OCI-LY1 (cell line): Measurements from ENCODE around the gene ANKRA2.

Source experiments
- CTCF ChIP-seq: fragments of 200-600 bp; sonication (generic), shearing (Covaris generic); IDR thresholded peaks from 2 replicates; pipeline ENCODE4 v1.5.1; 2017; ENCODE audit warnings: mild to moderate bottlenecking, antibody characterized with exemption, low read length, moderate library complexity, mixed read lengths
- EZH2 ChIP-seq: fragments of 200-600 bp; sonication (generic), shearing (Covaris generic); IDR thresholded peaks from 2 replicates; pipeline ENCODE4 v1.8.0; 2017; ENCODE audit warnings: borderline replicate concordance, mixed run types, mild to moderate bottlenecking, antibody characterized with exemption, low read length, moderate library complexity, mixed read lengths

DNA sequence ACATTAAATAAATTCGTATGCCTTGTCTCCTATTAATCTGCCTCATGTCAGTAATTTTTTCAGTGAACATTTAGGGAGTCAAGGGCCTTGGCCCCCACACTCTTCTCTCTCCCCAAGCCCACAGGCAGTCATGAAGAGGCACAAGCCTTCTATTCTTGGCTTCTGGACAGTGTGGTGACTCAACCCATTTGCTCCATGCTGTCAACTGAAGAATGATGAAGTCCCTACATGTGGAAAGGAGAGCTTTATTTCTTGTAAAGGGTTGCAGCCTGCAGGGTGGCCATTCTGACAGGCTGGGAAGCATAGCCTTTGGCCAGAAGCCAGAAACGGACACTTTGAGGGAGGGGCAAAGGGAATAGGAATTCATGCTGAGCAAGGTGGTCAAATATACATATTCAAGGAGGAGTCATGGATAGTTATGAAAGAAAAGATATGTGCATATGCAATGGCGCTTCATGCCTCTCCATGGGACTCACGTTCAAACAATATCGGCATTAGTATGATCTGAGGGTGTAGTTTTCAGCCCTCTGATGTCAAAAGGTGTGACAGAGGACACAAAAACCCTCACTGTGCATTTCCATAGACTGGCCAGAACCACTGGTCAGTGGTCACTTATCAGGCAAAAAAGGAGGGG is 31.3 kb downstream of the ANKRA2 start:
- no peak for TF ChIP-seq CTCF
- TF ChIP-seq EZH2: no peak
